ENCODE results near the gene RUBCNL. TPM values are rescaled to one million over a fixed set of nuclear protein-coding genes. Genes with fewer than 3 reads are reported as not detected.

RUBCNL gene
- total RNA-seq, 1 experiment from 2014 or later = 0.42 TPM

DNA sequence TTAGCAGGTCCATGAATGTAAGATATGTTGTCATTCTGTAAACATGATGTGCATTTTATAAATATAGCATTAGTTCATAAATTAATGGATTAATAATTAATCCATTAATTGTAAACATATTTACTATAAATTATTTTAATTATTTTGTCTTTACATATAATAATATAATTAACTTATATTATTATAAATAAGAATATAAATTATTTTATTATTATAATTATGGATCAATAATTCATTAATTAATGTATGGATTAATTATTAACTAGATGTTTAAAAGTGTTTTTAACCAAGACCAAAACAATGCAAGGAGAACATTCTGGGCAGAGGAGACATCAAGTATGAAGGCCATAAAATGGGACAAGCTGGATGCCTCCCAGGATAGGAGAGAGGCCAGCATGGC lies 72.0 kb downstream of the RUBCNL start:
- no peaks in the 10 kb centered on the region for H3K9me2 ChIP-seq (ENCODE audit: insufficient read depth)
- H3K9me3 ChIP-seq (ENCODE audit: control insufficient read depth in 1 of 2, insufficient read depth in 1 of 2, low read depth in 1 of 2, low read length in 2 of 2) = no peaks in the 10 kb centered on the region
- no peaks in the 10 kb centered on the region for H4K20me1 ChIP-seq (ENCODE audit: insufficient read depth)
- no TSS peak for BruUV-seq (replicated peaks)
- no peak for ATAC-seq
- ChIA-PET POLR2A (no interaction called here), RAD21 (ENCODE audit: low non-redundant PET in 1 of 2, low total read pairs in 2 of 2, uncharacterized antibody in 2 of 2, unreplicated experiment in 2 of 2) (no interaction called here), CTCF (no interaction called here)
- H3K9ac ChIP-seq (ENCODE audit: low read length) = no peak overlapping the region
- H3K4me1 ChIP-seq (ENCODE audit: control insufficient read depth in 1 of 2, insufficient read depth in 2 of 2, low read length in 2 of 2) = no peaks in the 10 kb centered on the region
- TF ChIP-seq SIN3A (IDR thresholded peaks at IDR 0.05; ENCODE audit: low read depth) (no peak), EZH2 (IDR thresholded peaks at IDR 0.05) (no peak)
- TF ChIP-seq, protein P1, sequence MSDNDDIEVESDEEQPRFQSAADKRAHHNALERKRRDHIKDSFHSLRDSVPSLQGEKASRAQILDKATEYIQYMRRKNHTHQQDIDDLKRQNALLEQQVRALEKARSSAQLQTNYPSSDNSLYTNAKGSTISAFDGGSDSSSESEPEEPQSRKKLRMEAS (IDR thresholded peaks at IDR 0.05) = no peak
- H2AFZ ChIP-seq (ENCODE audit: low read depth, low read length, poor library complexity, severe bottlenecking) = no peak overlapping the region
- no peak overlapping the region for H3K4me3 ChIP-seq (replicated peaks in 1 of 2; ENCODE audit: low read depth in 1 of 2, low read length in 2 of 2)
- H3K36me3 ChIP-seq (ENCODE audit: control insufficient read depth in 1 of 2, insufficient read depth in 2 of 2, low read length in 2 of 2) = no peaks in the 10 kb centered on the region
- no peak overlapping the region for H3K4me2 ChIP-seq (ENCODE audit: low read length)
- no peak for DNase-seq (ENCODE audit: low read depth, low spot score)
- H3K27me3 ChIP-seq (ENCODE audit: insufficient read depth, low read length) = no peaks in the 10 kb centered on the region
- intact Hi-C loops (cut with micrococcal nuclease) = no loop called here
- H3K79me2 ChIP-seq (ENCODE audit: insufficient read depth, low read length) = no peaks in the 10 kb centered on the region
- no peak overlapping the region for H3K27ac ChIP-seq (ENCODE audit: low read depth, low read length)

DNA sequence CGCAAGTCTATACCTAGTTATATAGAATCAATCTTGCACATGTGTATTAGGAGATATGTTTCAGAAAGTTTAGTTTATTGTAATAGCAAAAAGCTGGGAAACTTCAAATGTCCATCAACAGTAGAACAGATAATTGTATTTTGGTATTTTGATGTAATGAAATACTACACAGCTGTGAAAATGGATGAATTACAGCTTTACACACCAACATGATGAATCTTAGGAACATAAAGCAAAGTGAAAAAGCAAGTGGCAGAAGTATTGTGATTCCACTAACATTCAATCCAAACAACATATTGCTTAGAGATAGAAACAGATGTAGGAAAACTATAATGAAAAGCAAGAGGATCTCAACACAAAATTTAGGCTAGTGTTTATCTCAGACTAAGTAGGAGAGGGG lies 72.5 kb downstream of the RUBCNL start:
- ChIA-PET RAD21 (ENCODE audit: low non-redundant PET in 1 of 2, low total read pairs in 2 of 2, uncharacterized antibody in 2 of 2, unreplicated experiment in 2 of 2) (no interaction called here), CTCF (no interaction called here), POLR2A (no interaction called here)
- no peaks in the 10 kb centered on the region for H3K4me1 ChIP-seq (ENCODE audit: control insufficient read depth in 1 of 2, insufficient read depth in 2 of 2, low read length in 2 of 2)
- H3K9me2 ChIP-seq (ENCODE audit: insufficient read depth) = no peaks in the 10 kb centered on the region
- no peak overlapping the region for H3K9ac ChIP-seq (ENCODE audit: low read length)
- no peaks in the 10 kb centered on the region for H3K36me3 ChIP-seq (ENCODE audit: control insufficient read depth in 1 of 2, insufficient read depth in 2 of 2, low read length in 2 of 2)
- no peak for TF ChIP-seq CEBPB (IDR thresholded peaks at IDR 0.05; ENCODE audit: low read depth)
- TF ChIP-seq, protein P2, sequence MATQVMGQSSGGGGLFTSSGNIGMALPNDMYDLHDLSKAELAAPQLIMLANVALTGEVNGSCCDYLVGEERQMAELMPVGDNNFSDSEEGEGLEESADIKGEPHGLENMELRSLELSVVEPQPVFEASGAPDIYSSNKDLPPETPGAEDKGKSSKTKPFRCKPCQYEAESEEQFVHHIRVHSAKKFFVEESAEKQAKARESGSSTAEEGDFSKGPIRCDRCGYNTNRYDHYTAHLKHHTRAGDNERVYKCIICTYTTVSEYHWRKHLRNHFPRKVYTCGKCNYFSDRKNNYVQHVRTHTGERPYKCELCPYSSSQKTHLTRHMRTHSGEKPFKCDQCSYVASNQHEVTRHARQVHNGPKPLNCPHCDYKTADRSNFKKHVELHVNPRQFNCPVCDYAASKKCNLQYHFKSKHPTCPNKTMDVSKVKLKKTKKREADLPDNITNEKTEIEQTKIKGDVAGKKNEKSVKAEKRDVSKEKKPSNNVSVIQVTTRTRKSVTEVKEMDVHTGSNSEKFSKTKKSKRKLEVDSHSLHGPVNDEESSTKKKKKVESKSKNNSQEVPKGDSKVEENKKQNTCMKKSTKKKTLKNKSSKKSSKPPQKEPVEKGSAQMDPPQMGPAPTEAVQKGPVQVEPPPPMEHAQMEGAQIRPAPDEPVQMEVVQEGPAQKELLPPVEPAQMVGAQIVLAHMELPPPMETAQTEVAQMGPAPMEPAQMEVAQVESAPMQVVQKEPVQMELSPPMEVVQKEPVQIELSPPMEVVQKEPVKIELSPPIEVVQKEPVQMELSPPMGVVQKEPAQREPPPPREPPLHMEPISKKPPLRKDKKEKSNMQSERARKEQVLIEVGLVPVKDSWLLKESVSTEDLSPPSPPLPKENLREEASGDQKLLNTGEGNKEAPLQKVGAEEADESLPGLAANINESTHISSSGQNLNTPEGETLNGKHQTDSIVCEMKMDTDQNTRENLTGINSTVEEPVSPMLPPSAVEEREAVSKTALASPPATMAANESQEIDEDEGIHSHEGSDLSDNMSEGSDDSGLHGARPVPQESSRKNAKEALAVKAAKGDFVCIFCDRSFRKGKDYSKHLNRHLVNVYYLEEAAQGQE (IDR thresholded peaks at IDR 0.05; ENCODE audit: low read depth) = no peak
- TF ChIP-seq, protein P3, sequence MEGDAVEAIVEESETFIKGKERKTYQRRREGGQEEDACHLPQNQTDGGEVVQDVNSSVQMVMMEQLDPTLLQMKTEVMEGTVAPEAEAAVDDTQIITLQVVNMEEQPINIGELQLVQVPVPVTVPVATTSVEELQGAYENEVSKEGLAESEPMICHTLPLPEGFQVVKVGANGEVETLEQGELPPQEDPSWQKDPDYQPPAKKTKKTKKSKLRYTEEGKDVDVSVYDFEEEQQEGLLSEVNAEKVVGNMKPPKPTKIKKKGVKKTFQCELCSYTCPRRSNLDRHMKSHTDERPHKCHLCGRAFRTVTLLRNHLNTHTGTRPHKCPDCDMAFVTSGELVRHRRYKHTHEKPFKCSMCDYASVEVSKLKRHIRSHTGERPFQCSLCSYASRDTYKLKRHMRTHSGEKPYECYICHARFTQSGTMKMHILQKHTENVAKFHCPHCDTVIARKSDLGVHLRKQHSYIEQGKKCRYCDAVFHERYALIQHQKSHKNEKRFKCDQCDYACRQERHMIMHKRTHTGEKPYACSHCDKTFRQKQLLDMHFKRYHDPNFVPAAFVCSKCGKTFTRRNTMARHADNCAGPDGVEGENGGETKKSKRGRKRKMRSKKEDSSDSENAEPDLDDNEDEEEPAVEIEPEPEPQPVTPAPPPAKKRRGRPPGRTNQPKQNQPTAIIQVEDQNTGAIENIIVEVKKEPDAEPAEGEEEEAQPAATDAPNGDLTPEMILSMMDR (IDR thresholded peaks at IDR 0.05 in 2 of 3, conservative IDR thresholded peaks at IDR 0.05 in 1 of 3; ENCODE audit: borderline replicate concordance in 1 of 3, insufficient read depth in 1 of 3, low read depth in 2 of 3, low read length in 2 of 3) = no peak
- TF ChIP-seq RAD21 (IDR thresholded peaks at IDR 0.05; ENCODE audit: low read depth) = no peak
- TF ChIP-seq JUND (IDR thresholded peaks at IDR 0.05) = no peak
- TF ChIP-seq TCF7L2 (IDR thresholded peaks at IDR 0.05; ENCODE audit: borderline replicate concordance, extremely low read depth, insufficient read depth, insufficient read length) = no peak
- no peak for TF ChIP-seq ZFX (IDR thresholded peaks at IDR 0.05)
- no peak for TF ChIP-seq YY1 (IDR thresholded peaks at IDR 0.05; ENCODE audit: extremely low read depth, insufficient replicate concordance, low read depth, low read length)
- TF ChIP-seq FOSL1 (IDR thresholded peaks at IDR 0.05; ENCODE audit: low read depth) = no peak
- TF ChIP-seq, protein P1 (IDR thresholded peaks at IDR 0.05) = no peak
- no peak for TF ChIP-seq EGR1 (IDR thresholded peaks at IDR 0.05; ENCODE audit: low read depth)
- no peak for TF ChIP-seq POLR2A (IDR thresholded peaks at IDR 0.05; ENCODE audit: borderline replicate concordance, extremely low read depth, insufficient read depth, insufficient read length)
- no peak for TF ChIP-seq ELF1 (IDR thresholded peaks at IDR 0.05; ENCODE audit: borderline replicate concordance, low read depth)
- H3K27ac ChIP-seq (ENCODE audit: low read depth, low read length) = no peak overlapping the region
- no peaks in the 10 kb centered on the region for H3K79me2 ChIP-seq (ENCODE audit: insufficient read depth, low read length)
- no peak for DNase-seq (ENCODE audit: low read depth, low spot score)
- no peak overlapping the region for H3K4me3 ChIP-seq (replicated peaks in 1 of 2; ENCODE audit: low read depth in 1 of 2, low read length in 2 of 2)
- no peak overlapping the region for H3K4me2 ChIP-seq (ENCODE audit: low read length)
- no TSS peak for BruUV-seq (replicated peaks)
- H4K20me1 ChIP-seq (ENCODE audit: insufficient read depth) = no peaks in the 10 kb centered on the region
- H3K9me3 ChIP-seq (ENCODE audit: control insufficient read depth in 1 of 2, insufficient read depth in 1 of 2, low read depth in 1 of 2, low read length in 2 of 2) = no peaks in the 10 kb centered on the region
- no peak for ATAC-seq
- H3K27me3 ChIP-seq (ENCODE audit: insufficient read depth, low read length) = no peaks in the 10 kb centered on the region
- intact Hi-C loops (cut with micrococcal nuclease) = no loop called here
- H2AFZ ChIP-seq (ENCODE audit: low read depth, low read length, poor library complexity, severe bottlenecking) = no peak overlapping the region
